Stimulated activated CD4-positive, alpha-beta T cell treated with anti-CD3 and anti-CD28 coated beads, Interleukin-12 subunit alpha, Interleukin-12 subunit beta, amount 100 ng/mL, for 4 hours (primary cell): Measurements from ENCODE around the gene TULP3.

Experiments used
- DNase-seq: peaks from one replicate; pipeline ENCODE4 v3.0.0-alpha.2; 2020

Gene TULP3

DNA sequence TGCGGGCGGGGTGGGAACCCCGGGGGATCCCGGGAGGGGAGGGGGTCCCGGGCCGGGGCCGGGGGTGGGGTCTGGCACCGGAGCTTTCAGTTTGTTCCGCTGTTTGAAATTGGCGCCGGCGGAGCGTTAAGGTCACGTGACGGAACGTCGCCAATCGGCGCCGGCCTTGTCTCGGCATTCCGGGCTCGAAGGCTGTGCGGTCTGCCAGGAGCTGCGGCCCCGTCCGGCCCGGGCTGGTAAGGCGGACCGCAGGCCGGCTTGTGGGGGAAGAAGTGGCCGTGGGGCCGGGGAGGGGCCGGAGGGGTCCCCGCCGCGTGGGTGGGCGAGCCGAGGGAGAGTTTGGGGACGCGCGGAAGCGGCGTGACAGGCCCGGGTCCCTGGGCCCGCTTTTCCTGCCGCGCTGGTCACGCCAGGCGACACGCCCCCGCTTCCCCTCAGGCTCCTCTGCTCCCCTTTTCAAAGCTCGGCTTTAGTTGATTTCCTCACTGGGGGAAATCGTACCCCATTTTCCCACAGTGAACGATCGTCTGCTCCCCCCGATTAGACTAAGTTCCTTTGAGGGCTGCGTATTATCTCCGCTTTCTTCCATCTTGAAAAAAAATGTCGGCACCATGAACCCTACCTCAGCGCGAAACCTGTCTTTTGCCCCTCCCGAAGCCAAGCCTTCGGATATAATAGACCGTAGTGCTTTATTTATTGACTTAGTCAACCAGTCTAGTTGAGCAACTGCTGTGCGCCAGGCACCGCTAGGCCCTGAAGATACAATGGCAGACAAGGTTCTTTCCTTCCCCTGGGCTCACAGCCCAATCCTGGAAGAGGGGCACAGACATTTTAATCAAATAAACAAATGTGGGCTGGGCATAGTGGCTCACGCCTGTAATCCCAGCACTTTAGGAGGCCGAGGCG is 13.4 kb upstream of the TULP3 start, which contains the start of the genes FOXM1 and RHNO1:
Gene FOXM1, minus strand, starts transcription at position 128 of the 906 bp plus-strand sequence. CDS start 2,696 bp downstream, outside the sequence.
Gene RHNO1, plus strand, starts transcription at position 177 of the 906 bp plus-strand sequence. CDS start 8,144 bp downstream, outside the sequence.
- peak; percentile 83 for DNase-seq

DNA sequence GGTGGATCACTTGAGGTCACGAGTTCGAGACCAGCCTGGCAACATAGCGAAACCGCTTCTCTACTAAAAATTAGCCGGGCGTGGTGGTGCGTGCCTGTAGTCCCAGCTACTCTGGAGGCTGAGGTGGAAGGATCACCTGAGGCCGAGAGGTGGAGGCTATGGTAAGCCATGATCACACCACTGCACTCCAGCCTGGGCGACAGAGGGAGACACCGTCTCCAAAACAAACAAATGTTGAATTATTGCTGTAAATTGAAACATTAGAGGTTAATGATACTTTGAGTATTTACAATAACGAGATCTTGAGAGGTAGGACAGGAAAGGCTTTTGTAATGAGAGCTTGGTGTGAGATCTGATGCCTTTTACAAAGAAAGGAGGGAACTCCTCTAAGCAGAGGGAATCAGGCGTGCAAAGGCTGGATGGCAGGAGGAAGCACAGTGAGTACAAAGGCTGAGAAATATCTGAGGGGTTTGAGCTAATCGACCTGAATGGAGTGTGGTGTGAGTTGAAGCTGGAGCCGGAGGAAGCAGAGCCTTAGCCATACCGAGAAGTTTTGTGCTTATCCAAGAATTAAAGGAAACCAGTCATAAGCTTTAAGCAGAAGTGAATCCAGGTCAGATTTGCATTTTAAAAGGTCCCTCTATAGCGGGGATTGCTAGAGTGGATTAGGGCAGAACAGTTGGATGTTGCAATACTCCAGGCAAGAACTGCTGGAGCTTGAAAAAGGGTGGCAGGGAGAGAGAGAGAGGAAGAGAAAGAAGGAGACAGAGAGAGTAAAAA is 12.5 kb upstream of the TULP3 start:
- no peak for DNase-seq

DNA sequence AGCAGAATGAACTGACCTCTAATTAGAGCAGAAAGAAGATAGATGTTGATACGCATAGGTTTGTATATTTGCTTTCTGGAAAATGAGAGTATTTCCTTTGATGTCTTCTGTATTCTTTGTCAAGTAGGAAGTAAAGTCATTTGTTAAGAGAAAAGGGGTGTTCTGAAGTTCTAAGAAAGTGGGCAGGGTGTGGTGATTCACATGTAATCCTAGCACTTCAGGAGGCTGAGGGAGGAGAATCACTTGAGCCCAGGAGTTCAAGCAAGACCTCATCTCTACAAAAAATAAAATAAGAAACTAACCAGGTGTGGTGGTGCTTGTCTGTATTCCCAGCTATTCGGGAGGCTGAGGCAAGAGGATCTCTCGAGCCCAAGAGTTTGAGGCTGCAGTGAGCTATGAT is 10.8 kb upstream of the TULP3 start:
- no peak for DNase-seq

DNA sequence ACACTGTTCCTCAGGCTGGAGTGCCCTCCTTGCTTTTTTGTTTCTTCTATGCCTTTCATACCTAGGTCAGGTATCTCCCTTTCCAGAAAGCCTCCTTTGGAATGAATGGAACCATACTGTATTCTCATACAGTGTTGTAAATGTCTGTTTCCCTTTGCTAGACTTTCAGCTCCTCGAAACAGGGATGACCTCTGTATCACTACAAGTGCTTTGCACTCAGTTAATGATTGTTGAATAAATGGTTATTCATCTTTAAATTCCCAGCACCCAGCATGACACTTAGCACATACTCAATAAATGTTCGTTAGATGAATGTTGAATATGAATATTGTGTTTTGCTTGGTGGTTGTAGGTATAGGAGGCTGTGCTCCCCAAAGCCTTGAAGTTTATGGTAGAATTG is 5.9 kb upstream of the TULP3 start:
- no peak for DNase-seq

DNA sequence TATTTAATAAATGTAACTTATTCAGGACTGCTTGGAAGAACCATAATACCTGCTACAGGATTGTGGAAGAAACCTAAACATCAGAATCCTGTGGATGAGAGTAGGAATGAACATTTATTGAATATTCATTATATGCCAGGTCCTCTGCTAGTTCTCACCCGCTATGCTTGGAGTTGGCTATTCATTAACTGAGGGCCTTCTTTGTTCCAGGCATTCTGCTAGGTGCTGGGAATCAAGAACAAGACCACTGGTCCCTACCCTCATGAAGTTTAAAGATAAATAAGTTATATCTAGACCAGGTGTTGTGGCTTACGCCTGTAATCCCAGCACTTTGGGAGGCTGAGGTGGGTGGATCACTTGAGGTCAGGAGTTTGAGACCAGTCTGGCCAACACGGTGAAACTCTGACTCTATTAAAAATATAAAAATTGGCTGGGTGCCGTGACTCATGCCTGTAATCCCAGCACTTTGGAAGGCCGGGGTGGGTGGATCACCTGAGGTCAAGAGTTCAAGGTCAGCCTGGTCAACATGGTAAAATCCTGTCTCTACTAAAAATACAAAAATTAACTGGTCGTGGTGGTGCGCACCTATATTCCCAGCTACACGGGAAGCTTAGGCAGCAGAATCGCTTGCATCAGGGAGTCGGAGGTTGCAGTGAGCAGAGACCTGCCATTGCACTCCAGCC is 3.8 kb upstream of the TULP3 start:
- DNase-seq = no peak

DNA sequence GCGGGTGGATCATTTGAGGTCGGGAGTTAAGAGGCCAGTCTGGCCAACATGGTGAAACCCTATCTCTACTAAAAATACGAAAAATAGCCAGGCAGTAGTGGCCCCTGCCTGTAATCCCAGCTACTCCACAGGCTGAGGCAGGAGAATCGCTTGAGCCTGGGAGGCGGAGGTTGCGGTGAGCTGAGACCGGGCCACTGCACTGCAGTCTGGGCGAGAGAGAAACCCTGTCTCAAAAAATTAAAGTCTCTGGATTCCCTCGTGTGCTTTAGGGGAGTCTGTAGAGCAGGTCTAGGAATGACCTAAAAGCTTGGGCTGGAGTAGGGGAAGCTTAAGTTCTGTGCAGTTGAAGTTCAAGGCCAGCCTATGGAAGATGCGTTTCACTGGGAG is 697 bp upstream of the TULP3 start:
- DNase-seq = no peak

DNA sequence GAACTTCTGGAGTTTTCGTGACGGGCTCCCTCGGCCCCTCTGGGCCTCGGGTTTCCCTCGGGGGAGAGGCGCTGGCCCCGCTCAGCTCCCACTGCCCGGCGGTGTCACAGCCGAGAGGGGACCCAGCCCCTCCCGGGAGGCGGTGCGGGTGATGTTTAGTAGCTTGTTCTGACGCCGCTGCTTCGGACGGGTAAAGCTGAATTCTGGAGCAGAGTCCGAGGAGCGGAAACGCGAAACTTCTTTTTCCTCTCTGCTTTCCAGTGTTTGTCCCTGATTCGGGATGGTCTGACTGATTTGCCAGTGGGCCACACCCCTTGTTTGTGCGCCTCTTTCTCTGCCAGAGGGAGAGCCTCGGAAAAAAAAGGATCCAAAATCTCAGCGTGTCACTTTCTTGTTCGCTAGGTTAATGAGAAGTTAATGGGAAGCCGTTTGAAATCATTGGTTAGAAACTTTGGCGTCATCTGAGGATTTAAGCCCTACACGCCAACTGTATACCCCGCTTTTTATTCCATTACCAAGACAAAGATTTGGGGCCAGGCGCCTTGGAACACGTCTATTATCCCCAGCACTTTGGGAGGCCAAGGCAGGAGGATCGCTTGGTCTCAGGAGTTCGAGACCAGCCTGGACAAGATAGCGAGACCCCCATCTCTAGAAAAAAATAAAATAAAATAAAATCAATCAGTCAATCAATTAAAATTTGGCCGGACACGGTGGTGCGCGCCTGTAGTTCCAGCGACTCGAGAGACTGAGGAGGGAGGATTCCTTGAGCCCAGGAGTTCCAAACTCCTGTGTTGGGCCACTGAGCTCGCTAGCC is 756 bp downstream of the TULP3 start:
- no peak for DNase-seq

DNA sequence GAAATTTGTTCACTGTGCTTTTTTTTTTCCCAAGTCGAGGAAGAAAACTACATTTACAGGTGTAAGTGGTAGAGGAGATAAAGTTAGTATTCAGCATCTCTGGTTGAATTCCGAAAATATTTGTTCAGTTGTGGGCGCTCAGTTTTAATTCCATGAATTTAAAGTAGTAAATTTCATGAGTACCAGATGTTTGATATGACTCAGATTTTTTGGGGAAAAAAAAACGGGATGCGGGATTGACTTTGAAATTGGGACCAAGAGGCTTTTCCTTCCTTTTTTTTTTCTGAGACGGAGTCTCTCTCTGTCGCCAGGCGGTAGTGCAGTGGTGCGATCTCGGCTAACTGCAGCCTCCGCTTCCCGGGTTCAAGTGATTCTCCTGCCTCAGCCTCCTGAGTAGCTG is 1.6 kb downstream of the TULP3 start:
- no peak for DNase-seq

DNA sequence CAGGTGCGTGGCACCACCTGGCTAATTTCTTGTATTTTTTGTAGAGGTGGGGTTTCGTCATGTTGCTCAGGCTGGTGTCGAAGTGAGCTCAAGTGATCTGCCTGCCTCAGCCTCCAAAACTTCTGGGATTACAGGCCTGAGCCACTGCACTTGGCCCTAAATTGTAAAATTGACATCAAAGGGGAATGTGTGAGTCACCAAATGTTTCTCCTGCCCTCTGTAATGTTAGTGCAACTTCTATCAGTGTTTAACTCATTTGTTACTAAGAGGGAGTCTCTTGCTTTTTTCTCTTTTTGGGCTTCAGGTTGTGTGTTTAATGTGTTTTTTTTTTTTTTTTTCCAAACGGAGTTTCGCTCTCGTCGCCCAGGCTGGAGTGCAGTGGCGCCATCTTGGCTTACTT is 2.3 kb downstream of the TULP3 start:
- no peak for DNase-seq

DNA sequence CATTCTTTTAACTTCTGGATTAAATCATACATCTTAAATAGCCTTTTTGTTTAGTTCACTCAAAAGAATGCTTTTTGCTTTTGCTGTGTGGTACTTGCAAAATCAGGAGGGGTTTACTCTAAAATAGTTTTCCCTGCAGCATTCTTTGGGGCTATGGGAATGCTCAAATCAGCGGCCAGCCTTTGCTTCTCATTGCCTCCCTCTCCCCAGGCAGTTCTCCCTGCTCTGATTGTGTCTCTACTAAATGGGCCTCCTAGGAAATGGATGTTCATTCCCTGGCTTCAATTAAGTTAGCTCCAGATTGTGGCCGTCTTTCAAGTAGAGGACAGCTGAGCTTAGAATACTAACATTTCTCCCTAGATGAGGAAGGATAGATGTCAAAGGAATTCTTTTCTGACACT is 4.4 kb downstream of the TULP3 start:
- no peak for DNase-seq

DNA sequence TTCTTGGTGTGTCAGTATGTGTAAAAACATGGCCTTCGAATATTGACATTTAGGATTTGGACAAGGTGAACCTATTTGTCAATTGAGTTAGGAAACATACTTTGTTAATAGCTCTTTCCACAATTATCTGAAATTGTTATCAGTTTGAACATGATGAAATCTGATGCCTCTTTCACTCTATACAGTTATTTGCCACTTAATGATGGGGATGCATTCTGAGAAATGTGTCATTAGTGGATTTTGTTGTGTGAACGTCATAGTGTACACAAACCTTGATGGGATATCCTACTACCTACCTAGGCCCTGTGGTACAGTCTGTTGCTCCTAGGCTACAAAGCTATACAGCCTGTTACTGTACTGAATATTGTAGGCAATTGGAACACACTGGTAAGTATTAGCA is 4.8 kb downstream of the TULP3 start:
- no peak for DNase-seq

DNA sequence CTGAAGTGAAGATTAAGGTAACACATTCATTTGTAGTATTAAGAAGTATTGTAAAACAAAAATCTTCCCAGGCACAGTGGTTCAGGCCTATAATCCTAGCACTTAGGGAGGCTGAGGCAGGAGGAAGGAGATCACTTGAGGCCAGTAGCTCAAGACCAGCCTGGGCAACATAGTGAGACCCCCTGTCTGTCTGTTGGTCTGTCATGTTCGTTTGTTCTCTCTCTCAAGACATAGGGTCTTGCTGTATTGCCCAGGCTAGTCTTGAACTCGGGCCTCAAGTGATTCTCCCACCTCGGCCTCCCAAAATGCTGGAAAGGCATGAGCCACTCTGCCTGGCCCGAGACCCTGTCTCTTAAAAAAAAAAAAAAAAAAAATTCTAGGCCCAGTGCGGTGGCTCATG is 6.7 kb downstream of the TULP3 start:
- no peak for DNase-seq

DNA sequence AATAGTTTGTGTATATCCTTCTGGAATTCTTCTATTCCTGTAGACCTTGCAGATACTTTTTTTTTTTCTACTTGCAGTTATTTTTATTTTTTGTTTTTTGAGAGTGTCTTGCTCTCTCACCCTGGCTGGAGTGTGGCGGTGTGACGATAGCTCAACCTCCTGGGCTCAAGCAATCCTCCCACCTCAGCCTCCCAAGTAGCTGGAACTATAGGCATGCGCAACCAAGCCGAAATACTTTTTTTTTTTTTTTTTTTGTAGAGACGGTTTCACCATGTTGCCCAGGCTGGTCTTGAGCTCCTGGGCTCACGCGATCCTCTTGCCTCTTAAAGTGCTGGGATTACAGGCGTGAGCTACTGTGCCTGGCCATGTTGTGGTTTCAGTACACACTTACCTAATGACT is 10.0 kb downstream of the TULP3 start:
- DNase-seq = no peak

DNA sequence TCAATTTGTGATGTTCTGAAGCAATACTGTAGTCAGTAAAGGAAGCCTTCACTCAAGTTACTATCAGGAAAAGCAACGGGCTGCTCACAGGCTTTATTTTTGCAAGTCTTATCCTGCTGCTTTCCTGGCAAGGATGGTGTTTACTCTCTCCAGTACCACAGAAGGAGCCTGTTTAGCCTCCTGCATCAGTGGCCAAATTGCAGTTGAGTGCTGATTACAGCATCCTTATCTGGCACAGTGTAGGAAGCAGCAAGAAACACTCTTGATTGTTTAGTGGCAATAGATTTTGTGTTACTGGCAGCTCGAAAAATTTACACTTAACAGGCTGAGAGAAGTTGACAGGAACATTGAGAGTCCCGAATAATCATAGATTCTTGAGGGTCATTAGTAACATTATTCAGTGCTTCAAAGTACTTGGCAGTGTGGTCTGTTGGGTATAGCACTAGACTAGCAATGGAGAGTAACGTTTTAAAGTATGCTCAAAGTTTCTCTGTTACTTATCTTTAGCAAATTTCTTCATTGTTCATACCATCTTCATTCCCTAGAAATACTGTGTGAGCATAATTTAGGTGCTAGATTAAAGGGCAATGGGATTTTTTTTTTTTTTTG is 11.7 kb downstream of the TULP3 start:
- DNase-seq = no peak

DNA sequence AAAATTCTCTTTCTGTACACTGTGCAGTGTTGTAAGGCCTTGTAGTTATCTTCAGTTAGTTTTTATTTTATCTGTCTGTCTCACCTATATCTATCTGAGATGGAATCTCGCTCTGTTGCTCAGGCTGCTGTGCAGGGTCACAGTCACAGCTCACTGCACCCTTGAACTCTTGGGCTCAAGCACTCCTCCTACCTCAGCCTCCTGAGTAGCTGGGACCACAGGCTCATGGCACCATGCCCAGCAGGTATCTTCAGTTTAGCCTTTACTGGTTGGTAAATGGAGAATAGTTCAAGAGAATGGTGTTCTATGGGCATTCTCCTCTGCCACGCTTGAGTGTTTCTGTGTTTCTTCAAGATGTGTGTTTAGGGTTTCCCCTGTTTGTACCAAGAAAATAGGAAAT is 13.6 kb downstream of the TULP3 start:
- no peak for DNase-seq

DNA sequence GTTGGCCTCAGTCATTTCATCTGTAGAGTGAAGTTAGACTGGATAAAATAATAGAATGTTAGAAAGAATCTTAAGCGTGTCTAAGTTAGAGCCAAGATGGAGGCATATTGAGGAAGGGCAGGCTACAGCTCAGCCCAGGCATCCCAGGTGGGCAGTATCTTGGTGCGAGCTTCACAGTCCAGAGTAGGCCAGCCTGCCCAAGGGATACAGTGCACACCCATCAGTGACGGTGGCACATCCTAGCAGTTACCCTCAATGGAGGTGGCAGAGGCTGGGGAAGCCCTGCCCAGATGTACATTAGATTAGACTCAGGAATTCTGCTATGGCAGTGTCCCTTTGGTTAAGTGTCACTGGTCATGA is 21.5 kb downstream of the TULP3 start:
- DNase-seq = no peak

DNA sequence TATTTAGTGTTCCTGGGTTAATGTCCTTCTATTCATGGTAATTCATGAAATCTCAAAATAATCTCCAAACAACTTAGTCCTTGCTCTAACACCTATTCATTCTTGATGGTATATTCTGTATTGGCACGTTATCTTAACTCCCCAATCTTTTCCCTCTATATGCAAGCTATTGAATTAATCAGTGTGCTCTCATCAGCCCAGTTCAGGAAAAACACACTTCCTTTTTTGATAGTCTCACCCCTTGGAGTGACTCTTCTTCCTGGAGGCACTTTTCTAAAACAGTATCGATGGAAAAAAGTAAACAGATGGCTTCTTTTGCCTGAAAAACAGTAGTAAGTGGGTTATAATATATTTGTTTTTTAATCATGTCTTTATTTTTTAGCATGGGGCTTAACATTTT is 28.6 kb downstream of the TULP3 start:
- no peak for DNase-seq

DNA sequence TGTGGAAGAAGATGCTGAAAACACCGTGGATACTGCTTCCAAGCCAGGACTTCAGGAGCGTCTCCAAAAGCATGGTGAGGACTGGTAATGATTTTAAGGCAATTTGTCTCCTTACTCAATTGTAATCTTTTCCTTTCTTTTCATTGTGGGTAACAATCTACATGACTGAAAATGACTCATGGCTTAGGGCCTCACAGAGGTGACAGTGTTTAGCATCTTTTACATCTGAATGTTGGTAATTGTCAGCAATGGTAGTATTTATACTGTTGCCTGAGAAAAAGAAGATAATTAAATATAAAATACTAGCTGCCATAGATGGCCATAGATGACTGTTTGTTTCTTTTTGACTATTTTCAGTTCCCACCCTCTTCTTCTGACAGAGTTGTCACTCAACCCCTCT is 31.6 kb downstream of the TULP3 start:
- no peak for DNase-seq

DNA sequence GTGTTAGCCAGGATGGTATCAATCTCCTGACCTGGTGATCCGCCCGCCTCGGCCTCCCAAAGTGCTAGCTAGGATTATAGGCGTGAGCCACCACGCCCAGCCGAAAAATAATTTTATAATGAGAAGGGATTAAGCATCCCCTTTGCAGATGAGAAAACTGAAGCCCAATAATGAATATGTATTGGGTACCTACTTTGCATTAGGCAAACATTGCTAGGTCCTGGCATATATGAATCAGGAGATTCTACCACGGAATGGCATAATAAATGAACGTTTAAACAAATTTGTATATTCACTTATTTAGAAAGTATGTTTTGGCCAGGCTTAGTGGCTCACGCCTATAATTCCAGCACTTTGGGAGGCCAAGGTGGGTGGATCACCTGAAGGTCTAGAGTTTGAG is 32.4 kb downstream of the TULP3 start:
- no peak for DNase-seq

DNA sequence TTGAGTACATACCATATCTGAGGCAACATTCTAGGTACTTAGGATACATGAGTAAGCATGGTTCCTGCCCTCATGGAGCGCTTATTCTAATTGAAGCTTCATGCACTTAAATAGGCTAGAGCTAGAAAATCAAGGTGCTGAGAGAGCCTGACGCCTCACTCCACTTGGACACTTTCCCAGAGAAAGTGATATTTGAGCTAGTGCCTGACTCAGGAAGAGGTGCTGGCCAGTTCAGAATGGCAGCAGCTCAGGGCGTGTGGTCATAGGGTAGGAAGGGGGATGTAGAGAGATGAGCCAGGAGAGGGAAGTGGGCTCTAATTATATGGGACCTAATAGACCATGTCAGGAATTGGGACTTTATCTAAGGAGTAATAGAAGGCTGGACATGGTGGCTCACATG is 33.3 kb downstream of the TULP3 start:
- DNase-seq = no peak

DNA sequence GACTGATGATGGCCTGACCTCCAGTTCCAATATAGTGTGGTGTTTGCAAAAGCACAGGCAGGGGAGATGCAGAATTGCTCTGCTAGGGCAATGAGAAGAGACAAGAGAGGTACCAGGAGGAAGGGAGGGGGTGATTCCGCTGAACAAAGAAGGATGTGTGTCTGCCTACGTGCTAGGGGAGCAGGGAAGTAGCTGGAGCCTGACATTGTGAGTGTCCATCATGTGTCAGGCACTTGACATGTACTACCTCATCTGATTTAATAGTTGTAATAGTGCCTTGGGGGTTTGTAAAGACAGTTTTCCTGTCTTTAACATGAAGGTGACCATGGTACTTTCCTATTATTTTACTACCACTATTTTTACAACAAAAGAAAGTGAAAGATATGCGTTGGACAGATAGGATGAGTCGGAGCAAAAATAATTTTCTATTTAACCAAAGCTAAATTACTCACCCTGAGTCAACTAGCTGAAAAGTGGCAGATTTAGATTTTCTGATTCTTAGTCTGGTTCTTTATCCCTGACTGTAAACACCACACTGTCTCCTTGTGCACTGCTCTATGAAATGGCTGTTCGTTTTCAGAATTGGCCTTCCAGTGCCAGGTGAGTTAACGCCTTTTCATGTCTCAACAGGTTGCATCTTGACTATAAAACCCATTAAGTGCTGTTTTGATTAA is 34.8 kb downstream of the TULP3 start:
- DNase-seq = no peak

DNA sequence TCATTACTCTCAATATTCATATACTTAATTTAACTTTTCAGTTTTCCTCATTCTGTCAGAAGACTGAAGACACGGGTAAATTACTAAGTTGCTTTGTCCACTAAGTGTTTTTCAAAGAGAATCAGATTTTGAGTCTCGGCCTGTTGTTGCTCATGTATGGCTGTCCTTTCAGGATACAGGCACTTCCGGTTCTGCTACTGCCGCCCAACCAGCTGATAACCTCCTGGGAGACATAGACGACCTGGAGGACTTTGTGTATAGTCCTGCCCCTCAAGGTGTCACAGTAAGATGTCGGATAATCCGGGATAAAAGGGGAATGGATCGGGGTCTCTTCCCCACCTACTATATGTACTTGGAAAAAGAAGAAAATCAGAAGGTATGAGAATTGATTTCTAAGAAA is 40.2 kb downstream of the TULP3 start:
- no peak for DNase-seq
